HG03469 (cell line): ENCODE data around the gene PCDHA10.
"Not testable (repeated sequence)": the region's sequence is repeated elsewhere in the genome, so short reads cannot be mapped to it uniquely, and the experiment has no call there.

Experiments used
- ATAC-seq: cut with Tn5 transposase; IDR thresholded peaks from one replicate; pipeline ENCODE4 v1.9.1; 2021; ENCODE audit warnings: mild to moderate bottlenecking, moderate library complexity, moderate number of reproducible peaks; ENCODE audit not compliant: unreplicated experiment

Gene PCDHA10

GRCh38 chr5:140855772-140856674 is at the start of gene PCDHA10:
Gene PCDHA10 (plus strand): TSS chr5:140855897. CDS start chr5:140856049, 152 bp downstream.
- no peak for ATAC-seq

DNA sequence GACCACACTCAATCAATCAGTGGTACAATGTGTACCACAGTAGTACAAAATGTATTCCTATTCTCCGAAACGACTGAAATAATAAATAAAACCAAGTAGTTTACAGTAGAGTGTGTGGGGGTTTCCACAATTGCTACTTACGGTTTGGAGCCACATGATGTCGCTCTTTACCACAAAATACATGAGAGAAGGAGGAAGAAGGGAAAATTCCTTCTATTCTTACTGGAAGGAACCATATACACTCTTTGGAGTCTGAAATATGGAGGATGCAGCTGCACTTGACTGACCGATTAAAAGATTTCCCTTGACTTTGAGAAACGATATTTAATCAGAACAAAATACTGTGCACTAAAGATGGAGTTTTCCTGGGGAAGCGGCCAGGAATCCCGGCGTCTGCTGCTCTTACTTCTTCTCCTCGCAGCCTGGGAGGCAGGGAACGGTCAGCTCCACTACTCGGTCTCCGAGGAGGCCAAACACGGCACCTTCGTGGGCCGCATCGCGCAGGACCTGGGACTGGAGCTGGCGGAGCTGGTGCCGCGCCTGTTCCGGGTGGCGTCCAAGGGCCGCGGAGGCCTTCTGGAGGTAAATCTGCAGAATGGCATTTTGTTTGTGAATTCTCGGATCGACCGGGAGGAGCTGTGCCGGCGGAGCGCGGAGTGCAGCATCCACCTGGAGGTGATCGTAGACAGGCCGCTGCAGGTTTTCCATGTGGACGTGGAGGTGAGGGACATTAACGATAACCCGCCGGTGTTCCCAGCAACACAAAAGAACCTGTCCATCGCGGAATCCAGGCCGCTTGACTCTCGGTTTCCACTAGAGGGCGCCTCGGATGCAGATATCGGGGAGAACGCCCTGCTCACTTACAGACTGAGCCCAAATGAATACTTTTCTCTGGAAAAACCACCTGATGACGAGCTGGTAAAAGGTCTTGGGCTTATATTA is 48.6 kb upstream of the PCDHA10 start, which contains the start of gene PCDHA4:
PCDHA4 (plus strand) TSS at position 235 of the 942 bp plus-strand sequence.
- no peak for ATAC-seq

GRCh38 chr5:140808241-140808888 is 47.3 kb upstream of the PCDHA10 start:
- not testable (repeated sequence) for ATAC-seq

DNA sequence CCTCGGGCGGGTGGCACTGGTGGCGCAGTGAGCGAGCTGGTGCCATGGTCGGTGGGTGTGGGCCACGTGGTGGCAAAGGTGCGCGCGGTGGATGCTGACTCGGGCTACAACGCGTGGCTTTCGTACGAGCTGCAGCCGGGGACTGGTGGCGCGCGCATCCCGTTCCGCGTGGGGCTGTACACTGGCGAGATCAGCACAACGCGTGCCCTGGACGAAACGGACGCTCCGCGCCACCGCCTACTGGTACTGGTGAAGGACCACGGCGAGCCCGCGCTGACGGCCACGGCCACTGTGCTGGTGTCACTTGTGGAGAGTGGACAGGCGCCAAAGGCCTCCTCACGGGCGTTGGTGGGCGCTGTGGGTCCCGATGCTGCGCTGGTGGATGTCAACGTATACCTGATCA is 46.8 kb upstream of the PCDHA10 start:
- no peak for ATAC-seq

- no peak for ATAC-seq
Observed at GRCh38 chr5:140821375-140822280, 34.1 kb upstream of the PCDHA10 start, which contains the start of gene PCDHA5. Gene PCDHA5 (plus strand): TSS chr5:140821613.

DNA sequence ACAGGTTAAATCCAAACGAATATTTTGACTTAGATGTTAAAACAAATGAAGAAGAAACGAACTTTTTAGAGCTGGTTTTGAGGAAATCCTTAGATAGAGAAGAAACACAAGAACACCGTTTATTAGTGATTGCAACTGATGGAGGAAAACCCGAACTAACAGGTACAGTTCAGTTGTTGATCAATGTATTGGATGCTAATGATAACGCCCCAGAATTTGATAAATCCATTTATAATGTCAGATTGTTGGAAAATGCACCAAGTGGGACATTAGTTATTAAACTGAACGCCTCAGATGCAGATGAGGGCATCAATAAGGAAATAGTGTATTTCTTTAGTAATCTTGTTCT is 33.4 kb upstream of the PCDHA10 start:
- ATAC-seq = no peak

DNA sequence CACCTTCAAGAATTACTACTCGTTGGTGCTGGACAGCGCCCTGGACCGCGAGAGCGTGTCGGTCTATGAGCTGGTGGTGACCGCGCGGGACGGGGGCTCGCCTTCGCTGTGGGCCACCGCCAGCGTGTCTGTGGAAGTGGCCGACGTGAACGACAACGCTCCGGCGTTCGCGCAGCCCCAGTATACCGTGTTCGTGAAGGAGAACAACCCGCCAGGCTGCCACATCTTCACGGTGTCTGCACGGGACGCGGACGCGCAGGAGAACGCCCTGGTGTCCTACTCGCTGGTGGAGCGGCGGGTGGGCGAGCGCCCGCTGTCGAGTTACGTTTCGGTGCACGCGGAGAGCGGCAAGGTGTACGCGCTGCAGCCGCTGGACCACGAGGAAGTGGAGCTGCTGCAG is 32.7 kb upstream of the PCDHA10 start:
- not testable (repeated sequence) for ATAC-seq

GRCh38 chr5:140823475-140823874 is 32.2 kb upstream of the PCDHA10 start:
- ATAC-seq = no peak

- no peak for ATAC-seq
Observed at GRCh38 chr5:140827704-140828361, 27.9 kb upstream of the PCDHA10 start, which contains the start of gene PCDHA6. Gene PCDHA6 (plus strand): TSS chr5:140827960. CDS start chr5:140828092, 132 bp downstream.

GRCh38 chr5:140828362-140828737 is 27.3 kb upstream of the PCDHA10 start:
- ATAC-seq = no peak

DNA sequence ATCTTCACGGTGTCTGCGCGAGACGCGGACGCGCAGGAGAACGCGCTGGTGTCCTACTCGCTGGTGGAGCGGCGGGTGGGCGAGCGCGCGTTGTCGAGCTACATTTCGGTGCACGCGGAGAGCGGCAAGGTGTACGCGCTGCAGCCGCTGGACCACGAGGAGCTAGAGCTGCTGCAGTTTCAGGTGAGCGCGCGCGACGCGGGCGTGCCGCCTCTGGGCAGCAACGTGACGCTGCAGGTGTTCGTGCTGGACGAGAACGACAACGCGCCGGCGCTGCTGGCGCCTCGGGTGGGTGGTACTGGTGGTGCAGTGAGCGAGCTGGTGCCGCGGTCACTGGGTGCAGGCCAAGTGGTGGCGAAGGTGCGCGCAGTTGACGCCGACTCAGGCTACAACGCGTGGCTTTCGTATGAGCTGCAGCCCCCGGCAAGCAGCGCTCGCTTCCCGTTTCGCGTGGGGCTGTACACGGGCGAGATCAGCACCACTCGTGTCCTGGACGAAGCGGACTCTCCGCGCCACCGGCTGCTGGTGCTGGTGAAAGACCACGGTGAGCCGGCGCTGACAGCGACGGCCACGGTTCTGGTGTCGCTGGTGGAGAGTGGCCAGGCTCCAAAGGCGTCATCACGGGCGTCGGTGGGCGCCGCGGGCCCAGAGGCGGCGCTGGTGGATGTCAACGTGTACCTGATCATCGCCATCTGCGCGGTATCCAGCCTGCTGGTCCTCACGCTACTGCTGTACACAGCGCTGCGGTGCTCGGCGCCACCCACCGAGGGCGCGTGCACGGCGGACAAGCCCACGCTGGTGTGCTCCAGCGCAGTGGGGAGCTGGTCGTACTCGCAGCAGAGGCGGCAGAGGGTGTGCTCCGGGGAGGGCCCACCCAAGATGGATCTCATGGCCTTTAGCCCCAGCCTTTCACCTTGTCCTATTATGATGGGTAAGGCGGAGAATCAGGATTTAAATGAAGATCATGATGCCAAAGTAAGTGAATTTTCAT is 25.9 kb upstream of the PCDHA10 start:
- ATAC-seq = not testable (repeated sequence)

GRCh38 chr5:140833993-140834392 is 21.7 kb upstream of the PCDHA10 start, which contains the start of gene PCDHA7:
Gene PCDHA7 (plus strand): TSS chr5:140834269. CDS start chr5:140834384, 115 bp downstream.
- no peak for ATAC-seq

DNA sequence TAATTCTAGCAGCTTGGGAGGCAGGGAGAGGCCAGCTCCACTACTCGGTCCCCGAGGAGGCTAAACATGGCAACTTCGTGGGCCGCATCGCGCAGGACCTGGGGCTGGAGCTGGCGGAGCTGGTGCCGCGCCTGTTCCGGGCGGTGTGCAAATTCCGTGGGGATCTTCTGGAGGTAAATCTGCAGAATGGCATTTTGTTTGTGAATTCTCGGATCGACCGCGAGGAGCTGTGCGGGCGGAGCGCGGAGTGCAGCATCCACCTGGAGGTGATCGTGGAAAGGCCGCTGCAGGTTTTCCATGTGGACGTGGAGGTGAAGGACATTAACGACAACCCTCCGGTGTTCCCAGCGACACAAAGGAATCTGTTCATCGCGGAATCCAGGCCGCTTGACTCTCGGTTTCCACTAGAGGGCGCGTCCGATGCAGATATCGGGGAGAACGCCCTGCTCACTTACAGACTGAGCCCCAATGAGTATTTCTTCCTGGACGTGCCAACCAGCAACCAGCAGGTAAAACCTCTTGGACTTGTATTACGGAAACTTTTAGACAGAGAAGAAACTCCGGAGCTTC is 21.2 kb upstream of the PCDHA10 start:
- ATAC-seq = not testable (repeated sequence)

DNA sequence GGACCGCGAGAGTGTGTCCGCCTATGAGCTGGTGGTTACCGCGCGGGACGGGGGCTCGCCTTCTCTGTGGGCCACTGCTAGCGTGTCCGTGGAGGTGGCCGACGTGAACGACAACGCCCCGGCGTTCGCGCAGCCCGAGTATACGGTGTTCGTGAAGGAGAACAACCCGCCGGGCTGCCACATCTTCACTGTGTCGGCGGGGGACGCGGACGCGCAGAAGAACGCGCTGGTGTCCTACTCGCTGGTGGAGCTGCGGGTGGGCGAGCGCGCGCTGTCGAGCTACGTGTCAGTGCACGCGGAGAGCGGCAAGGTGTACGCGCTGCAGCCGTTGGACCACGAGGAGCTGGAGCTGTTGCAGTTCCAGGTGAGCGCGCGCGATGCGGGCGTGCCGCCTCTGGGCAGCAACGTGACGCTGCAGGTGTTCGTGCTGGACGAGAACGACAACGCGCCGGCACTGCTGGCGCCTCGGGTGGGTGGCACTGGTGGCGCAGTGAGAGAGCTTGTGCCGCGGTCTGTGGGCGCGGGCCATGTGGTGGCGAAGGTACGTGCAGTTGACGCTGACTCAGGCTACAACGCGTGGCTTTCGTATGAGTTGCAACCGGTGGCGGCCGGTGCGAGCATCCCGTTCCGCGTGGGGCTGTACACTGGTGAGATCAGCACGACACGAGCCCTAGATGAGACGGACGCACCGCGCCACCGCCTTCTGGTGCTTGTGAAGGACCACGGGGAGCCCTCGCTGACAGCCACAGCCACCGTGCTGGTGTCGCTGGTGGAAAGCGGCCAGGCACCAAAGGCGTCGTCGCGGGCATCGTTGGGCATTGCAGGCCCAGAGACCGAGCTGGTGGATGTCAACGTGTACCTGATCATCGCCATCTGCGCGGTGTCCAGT is 19.8 kb upstream of the PCDHA10 start:
- no peak for ATAC-seq

GRCh38 chr5:140840978-140841962 is 14.4 kb upstream of the PCDHA10 start, which contains the start of gene PCDHA8:
Gene PCDHA8 (plus strand): TSS chr5:140841187. CDS start chr5:140841322, 135 bp downstream.
- no peak for ATAC-seq
